Cardiac fibroblast (primary cell): ENCODE measurements around the gene PDIA2.

Experiments
- DNase-seq, 2 donors: peaks; one replicate each; pipeline versions ENCODE4 v3.0.0 to v3.0.0-alpha.2; 2010; ENCODE audit warnings: low read depth in 2 of 2
- H3K4me3 ChIP-seq, 2 donors: replicated peaks in 1 of 2; 1 replicate in 1 of 2; 2 replicates in 1 of 2; pipeline ENCODE4 v1.5.1; 2011; ENCODE audit warnings: low read depth in 2 of 2, low read length in 2 of 2, mild to moderate bottlenecking in 2 of 2, moderate library complexity in 1 of 2
- TF ChIP-seq, protein P1 (sequence below): IDR thresholded peaks from one replicate; pipeline ENCODE4 v1.5.1; 2011; ENCODE audit warnings: low read depth, mild to moderate bottlenecking, low read length, inconsistent platforms

The PDIA2 gene

DNA sequence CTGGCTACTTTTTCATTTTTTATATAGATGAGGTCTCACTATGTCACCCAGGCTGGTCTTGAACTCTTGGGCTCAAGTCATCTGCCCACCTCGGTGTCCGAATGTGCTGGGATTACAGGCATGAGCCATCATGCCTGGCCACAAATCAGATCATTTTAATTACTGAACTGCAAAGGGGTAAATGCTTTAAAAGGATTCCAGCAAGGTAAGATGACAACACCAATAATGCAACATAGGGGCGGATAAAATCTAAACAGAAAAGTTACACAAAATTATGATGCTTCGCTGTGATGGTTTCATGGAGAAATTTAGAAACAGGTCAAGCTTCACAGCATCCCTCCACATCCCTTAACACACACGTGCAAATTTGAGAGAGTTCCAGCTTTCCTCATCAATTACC, 37.2 kb downstream of the PDIA2 start:
- TF ChIP-seq, protein P1, sequence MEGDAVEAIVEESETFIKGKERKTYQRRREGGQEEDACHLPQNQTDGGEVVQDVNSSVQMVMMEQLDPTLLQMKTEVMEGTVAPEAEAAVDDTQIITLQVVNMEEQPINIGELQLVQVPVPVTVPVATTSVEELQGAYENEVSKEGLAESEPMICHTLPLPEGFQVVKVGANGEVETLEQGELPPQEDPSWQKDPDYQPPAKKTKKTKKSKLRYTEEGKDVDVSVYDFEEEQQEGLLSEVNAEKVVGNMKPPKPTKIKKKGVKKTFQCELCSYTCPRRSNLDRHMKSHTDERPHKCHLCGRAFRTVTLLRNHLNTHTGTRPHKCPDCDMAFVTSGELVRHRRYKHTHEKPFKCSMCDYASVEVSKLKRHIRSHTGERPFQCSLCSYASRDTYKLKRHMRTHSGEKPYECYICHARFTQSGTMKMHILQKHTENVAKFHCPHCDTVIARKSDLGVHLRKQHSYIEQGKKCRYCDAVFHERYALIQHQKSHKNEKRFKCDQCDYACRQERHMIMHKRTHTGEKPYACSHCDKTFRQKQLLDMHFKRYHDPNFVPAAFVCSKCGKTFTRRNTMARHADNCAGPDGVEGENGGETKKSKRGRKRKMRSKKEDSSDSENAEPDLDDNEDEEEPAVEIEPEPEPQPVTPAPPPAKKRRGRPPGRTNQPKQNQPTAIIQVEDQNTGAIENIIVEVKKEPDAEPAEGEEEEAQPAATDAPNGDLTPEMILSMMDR, result no peak

DNA sequence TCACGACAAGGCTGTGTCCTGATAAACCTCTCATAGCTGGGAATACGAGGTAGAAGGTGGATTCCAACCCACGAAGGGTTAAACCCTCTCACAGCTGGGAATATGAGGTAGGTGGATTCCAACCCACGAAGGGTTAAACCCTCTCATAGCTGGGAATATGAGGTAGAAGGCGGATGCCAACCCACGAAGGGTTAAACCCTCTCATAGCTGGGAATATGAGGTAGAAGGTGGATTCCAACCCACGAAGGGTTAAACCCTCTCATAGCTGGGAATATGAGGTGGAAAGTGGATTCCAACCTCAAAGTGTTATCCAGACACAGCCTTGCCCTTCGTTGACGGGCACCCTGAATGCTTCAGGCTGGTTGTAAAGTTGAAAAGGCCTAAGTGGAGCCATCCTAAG, 38.6 kb downstream of the PDIA2 start:
- no peak overlapping the region for H3K4me3 ChIP-seq
- DNase-seq, result no peak
- TF ChIP-seq, protein P1, result no peak

More for the DNA sequence above, 37.2 kb downstream of the PDIA2 start:
- no peak overlapping the region for H3K4me3 ChIP-seq
- no peak for DNase-seq

DNA sequence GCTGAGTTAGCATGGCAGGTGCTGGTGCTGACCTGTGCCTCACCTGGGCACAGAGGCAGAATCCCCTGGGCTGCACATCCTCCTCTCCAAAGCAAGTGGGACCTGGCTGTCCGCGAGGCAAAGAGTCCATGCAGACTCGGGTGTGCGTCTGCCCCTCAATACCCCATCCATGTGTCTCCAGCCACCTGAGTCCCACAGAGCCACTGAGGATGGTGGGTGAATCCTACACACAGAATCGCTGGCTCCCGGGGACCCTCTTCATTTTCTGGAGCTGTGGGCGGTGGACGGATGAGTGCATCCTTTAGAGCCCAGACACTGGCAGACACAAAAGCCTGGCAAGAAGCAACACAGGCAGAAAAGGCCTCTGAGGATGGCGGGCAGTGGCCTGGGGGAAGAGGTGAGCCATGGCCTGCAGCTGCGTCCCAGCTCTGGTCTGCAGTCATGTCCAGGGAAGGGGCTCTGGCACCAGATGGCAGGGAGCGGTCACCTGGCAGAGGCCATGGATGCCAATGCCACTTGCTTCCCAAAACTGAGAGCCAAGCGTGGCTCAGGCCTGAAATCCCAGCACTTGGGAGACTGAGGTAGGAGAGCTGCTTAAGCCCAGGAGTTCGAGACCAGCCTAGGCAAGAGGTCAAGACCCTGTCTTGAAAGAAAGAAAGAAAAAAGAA, 39.6 kb downstream of the PDIA2 start:
- TF ChIP-seq, protein P1, result no peak
- no peak for DNase-seq
- H3K4me3 ChIP-seq, result no peak overlapping the region

DNA sequence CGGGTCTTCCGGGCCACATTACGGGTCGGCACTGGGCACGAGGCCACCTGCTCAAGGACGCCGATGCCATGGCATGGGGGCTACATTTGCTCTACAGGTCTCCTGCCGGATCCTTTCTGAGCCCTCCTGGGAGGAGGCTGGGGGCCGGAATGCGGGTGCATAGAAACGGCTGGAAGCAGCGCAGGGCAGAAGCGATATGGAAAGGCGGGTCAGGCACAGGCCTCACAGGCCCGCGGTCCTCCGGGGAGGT, 41.2 kb downstream of the PDIA2 start:
- TF ChIP-seq, protein P1, result no peak

DNA sequence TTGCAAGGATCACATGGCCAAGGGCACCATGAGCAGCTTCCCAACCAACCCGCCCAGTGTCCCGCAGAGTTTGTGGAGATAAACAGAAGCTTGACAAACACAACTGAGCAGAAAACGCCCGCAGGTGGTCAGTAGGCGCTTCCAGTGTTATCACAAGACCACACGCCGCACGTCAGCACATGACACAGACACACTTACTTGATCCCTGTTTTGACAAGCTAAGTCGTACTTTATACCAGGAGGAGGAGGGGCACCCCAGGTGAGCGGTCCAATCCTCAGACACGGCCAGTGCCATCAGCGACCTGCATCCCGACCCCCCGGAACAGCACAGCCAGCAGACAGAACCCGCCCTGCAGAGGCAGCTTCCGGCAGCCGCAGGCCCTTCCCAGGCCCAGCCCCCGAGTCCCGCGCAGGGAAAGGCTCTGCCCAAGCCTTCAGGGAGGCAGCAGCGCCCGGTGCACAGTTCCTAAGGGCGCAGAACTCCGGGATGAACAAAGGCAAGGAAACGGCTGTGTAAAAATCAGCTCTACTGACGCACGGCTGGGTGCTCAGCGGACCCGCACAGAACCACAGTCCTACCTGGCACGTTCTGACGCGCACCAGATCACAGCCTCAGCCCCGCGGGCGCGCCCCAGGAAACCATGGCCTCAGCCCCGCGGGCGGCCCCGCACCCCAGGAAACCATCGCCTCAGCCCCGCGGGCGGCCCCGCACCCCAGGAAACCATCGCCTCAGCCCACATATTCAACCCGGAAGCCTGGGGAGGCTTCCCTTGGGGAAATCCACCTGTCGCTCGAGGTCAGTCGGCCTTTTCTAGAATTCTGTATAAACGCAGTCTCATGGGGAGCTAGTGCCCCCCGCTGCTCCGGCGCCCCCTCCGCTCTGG, 41.7 kb downstream of the PDIA2 start:
- DNase-seq, result no peak
- H3K4me3 ChIP-seq, result no peak overlapping the region
- TF ChIP-seq, protein P1, result no peak

More for the DNA sequence above, 41.2 kb downstream of the PDIA2 start:
- no peak overlapping the region for H3K4me3 ChIP-seq
- DNase-seq, result no peak

DNA sequence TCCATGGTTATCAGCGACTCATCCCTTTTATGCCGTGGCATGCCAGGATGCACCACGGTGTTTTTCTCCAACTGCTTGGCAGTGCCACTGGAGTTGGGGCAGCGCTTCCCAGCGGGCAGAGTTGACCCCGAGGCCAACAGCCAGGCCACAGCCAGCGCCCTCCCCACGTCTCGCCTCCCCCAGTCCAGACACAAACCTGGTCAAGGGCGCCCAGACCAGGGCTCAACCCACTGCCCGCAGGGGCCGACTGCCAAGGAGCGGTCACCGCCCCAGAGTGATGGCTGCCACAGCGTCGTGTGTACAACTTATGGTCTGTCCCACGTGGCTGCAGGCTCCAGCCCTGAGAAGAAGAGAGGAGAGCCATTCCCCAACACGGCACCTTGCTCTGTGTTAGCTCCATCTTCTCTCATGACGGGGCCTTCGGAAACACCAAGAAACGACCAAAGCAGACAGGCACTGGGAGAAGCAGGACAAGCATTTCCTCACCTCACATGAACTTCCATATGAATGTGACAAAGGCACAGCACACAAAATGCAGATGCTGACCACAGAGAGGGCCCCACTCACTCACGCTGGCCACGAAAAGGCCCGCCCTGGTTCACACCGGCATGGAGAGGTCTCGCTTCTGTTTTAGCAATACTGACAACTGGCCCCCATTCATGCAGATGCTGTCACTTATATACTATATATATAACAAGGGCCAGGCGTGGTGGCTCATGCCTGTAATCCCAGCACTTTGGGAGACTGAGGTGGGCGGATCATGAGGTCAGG, 42.6 kb downstream of the PDIA2 start:
- DNase-seq, result no peak

More for the DNA sequence above, 42.6 kb downstream of the PDIA2 start:
- TF ChIP-seq, protein P1, result no peak
- no peak overlapping the region for H3K4me3 ChIP-seq
